Stimulated activated CD8-positive, alpha-beta memory T cell treated with anti-CD3 and anti-CD28 coated beads, Interleukin-4, amount 100 ng/mL, for 48 hours (primary cell): Measurements from ENCODE around the gene RASD2.
A peak's percentile ranks its signal among the peaks of the same experiment; 100 is the strongest.

ENCODE experiments used
- DNase-seq: peaks from one replicate; pipeline ENCODE4 v3.0.0-alpha.2; 2020

Gene RASD2

GRCh38 chr22:35542157-35542938 lies 1.7 kb downstream of the RASD2 start:
- no peak for DNase-seq

- DNase-seq: no peak
Observed at GRCh38 chr22:35542939-35543516, 2.4 kb downstream of the RASD2 start.

DNA sequence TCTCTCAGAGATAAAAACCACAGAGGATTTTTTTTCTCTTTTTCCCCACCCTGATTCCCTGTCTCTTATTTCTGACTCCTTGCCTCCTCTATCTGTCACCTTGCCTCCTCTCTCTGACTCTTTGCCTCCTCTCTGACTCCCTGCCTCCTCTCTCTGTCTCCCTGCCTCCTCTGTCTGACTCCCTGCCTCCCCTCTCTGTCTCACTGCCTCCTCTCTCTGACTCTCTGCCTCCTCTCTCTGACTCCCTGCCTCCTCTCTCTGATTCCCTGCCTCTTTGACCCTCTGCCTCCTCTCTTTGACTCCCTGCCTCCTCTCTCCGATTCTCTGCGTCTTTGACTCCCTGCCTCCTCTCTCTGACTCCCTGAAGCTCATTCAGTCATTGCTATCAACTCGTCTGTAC lies 3.1 kb downstream of the RASD2 start:
- no peak for DNase-seq

GRCh38 chr22:35544189-35544588 lies 3.6 kb downstream of the RASD2 start:
- DNase-seq: no peak

GRCh38 chr22:35544827-35545226 lies 4.2 kb downstream of the RASD2 start:
- no peak for DNase-seq

DNA sequence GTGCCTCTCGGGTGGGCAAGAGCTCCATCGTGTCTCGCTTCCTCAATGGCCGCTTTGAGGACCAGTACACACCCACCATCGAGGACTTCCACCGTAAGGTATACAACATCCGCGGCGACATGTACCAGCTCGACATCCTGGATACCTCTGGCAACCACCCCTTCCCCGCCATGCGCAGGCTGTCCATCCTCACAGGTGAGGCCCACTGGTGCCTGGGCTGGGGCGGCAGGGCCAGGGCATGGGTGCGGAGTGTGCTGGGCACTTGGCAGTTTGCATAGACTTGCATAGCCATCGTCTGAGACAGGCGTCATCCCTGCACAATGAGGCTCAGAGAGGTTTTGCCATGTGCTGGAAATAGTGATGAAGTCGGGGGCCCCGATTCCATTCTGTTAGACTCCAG lies 6.3 kb downstream of the RASD2 start:
- DNase-seq: no peak

DNA sequence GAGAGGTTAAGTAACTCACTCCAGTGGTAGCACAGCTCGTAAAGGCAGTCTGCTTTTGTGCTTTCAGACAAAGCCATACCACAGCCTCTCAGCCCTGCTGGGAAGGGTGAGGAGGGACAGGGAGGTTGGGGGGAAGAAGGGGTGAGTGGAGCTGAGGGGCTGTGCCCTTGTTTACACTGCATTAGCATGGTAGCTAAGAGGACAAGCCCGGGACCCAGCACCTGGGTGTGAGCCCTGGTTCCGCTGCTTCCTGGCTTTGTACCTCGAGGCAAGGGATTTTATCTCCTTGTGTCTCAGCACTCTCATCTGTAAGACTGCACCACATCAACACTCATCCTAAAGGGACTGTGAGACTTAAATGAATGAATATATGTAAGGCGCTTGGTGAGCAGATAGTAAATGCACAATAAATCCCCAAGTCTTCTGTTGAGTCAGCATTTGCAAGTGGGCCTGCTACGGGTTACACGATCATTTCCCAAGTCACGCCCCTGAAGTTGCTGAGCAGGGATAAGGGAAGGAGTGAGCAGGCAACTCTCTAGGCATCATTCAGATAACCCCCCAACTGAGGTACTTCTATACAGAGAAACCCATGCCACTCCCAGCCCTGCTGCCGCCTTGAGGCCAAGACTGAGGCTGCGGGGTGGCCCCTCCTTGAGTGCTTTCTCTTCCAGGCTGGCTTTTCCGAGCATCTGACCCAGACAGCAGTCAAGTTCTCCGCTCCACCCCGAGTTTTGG lies 7.5 kb downstream of the RASD2 start:
- no peak for DNase-seq

- no peak for DNase-seq
Observed at GRCh38 chr22:35548722-35549112, 8.1 kb downstream of the RASD2 start.

GRCh38 chr22:35549328-35549727 lies 8.7 kb downstream of the RASD2 start:
- no peak for DNase-seq

DNA sequence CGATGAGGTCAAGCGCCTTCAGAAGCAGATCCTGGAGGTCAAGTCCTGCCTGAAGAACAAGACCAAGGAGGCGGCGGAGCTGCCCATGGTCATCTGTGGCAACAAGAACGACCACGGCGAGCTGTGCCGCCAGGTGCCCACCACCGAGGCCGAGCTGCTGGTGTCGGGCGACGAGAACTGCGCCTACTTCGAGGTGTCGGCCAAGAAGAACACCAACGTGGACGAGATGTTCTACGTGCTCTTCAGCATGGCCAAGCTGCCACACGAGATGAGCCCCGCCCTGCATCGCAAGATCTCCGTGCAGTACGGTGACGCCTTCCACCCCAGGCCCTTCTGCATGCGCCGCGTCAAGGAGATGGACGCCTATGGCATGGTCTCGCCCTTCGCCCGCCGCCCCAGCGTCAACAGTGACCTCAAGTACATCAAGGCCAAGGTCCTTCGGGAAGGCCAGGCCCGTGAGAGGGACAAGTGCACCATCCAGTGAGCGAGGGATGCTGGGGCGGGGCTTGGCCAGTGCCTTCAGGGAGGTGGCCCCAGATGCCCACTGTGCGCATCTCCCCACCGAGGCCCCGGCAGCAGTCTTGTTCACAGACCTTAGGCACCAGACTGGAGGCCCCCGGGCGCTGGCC lies 11.0 kb downstream of the RASD2 start:
- no peak for DNase-seq

- peak; percentile 90 for DNase-seq
Observed at GRCh38 chr22:35552196-35552842, 11.7 kb downstream of the RASD2 start.

- no peak for DNase-seq
Observed at GRCh38 chr22:35552846-35553245, 12.2 kb downstream of the RASD2 start.

- no peak for DNase-seq
Observed at GRCh38 chr22:35553341-35553740, 12.7 kb downstream of the RASD2 start.

- no peak for DNase-seq
Observed at GRCh38 chr22:35554297-35554845, 13.7 kb downstream of the RASD2 start.

DNA sequence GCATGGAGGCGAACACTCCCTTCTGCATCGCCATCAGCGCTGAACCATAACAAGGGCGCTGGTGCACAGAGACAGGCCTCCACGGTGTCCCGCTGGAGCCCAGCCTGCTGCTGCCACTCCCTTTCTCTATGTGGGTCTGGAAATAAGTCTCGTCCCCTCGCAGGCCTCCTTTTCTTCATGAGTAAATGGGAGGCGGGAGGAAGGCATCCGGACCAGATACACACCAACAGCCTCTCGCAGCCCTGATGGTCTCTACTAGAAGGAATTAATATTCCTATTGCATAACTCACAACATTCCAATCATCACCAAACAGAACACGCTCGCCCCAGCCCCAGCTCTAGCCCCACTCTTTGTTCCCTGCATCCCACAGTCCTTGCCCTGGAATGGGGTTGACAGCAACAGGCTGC lies 14.9 kb downstream of the RASD2 start:
- no peak for DNase-seq

GRCh38 chr22:35555946-35556547 lies 15.4 kb downstream of the RASD2 start:
- DNase-seq: no peak

DNA sequence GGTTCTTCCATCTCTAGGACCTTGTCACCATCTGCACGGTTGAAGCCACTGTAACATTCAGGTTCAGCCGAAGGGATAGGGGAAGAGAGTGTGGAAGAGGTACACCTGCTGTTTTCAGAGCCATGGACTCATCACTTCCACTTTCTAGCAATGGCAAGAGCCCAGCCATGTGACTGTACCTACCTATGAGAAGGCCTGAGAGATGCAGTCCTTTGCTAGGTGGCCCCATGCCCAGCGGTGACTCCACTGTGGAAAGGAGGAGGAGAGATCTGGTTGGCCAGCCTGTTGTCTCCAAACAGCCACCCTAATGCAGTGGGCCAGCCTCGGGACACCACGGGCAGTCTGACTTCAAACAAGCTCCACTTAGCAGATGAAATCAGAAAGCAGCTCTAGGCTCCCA lies 16.0 kb downstream of the RASD2 start:
- no peak for DNase-seq

- no peak for DNase-seq
Observed at GRCh38 chr22:35558031-35558430, 17.4 kb downstream of the RASD2 start.

DNA sequence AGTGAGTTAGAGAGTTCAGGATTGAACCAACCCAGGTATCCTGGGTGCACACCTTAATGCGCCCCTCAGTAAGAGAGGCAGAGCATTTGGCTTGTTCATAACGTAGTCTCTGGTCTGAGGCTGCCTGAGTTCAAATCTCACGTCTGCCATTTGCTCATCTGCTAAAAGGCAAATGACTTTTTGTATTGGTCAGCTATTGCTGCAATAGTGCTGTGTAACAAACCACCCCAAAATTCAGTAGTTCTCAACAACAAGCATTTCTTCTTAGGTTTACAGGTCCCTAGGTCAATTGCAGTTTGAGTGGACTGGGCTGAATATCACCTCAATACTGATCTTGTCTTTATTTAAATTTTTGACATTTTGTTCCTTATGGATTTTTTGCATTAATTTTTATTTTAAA lies 18.1 kb downstream of the RASD2 start:
- DNase-seq: no peak

- no peak for DNase-seq
Observed at GRCh38 chr22:35559354-35560005, 18.8 kb downstream of the RASD2 start.

- no peak for DNase-seq
Observed at GRCh38 chr22:35560366-35560765, 19.7 kb downstream of the RASD2 start.

DNA sequence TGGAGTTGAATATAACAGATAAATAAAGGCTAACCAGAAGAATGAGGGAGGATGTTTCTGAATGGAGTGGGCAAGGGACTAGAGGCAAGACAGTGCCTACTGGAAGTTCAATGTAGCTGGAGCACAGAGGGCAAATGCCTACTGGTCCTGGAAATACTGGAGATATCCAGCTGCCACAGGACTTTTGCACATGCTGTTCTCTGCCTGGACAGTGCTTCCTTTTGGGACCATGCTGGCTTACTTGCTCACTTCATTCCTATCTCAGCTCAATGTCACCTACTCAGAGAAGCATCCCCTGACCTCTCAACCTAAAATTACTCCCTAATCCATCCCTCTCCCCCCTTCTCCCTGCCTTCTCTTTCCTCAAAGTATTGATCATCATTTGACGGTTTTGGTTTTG lies 20.2 kb downstream of the RASD2 start:
- no peak for DNase-seq
